Astrocyte (in vitro differentiated cells and primary cell): ENCODE results near the gene SLC38A9. TPM values are rescaled to one million over a fixed set of nuclear protein-coding genes. Genes with fewer than 3 reads are reported as not detected.

ENCODE experiments used
- DNase-seq: peaks from one replicate; pipeline ENCODE4 v3.0.0-alpha.2; 2010; ENCODE audit warnings: low read depth
- FAIRE-seq: peaks from 2 replicates; lab custom pipeline; 2011; peaks lifted over from hg19 to GRCh38; lab: Jason Lieb, UNC
- H2AFZ ChIP-seq: 2 replicates; pipeline ENCODE4 v1.6.0; 2012; ENCODE audit warnings: low read depth, low read length, inconsistent platforms
- H3K27ac ChIP-seq: 2 replicates; pipeline ENCODE4 v1.5.1; 2011; ENCODE audit warnings: low read depth, low read length, inconsistent platforms
- H3K27me3 ChIP-seq: 2 replicates; pipeline ENCODE4 v1.6.0; 2011; ENCODE audit warnings: low read length, inconsistent platforms; ENCODE audit not compliant: insufficient read depth
- H3K36me3 ChIP-seq: 2 replicates; pipeline ENCODE4 v1.5.1; 2011; ENCODE audit warnings: low read length, inconsistent platforms; ENCODE audit not compliant: insufficient read depth
- H3K4me1 ChIP-seq: 2 replicates; pipeline ENCODE4 v1.5.1; 2011; ENCODE audit warnings: low read length, inconsistent platforms; ENCODE audit not compliant: insufficient read depth
- H3K4me2 ChIP-seq: 2 replicates; pipeline ENCODE4 v1.6.0; 2012; ENCODE audit warnings: low read length, inconsistent platforms
- H3K4me3 ChIP-seq: 2 replicates; pipeline ENCODE4 v1.5.1; 2011; ENCODE audit warnings: low read depth, mild to moderate bottlenecking, low read length, inconsistent platforms; ENCODE audit not compliant: insufficient read depth
- H3K79me2 ChIP-seq: 2 replicates; pipeline ENCODE4 v1.6.0; 2012; ENCODE audit warnings: mild to moderate bottlenecking, low read length, inconsistent platforms; ENCODE audit not compliant: insufficient read depth
- H3K9ac ChIP-seq: 2 replicates; pipeline ENCODE4 v1.6.0; 2012; ENCODE audit warnings: mild to moderate bottlenecking, low read length, inconsistent platforms
- H3K9me3 ChIP-seq: 2 replicates; pipeline ENCODE4 v1.5.1; 2012; ENCODE audit warnings: low read depth, mild to moderate bottlenecking, low read length, inconsistent platforms; ENCODE audit not compliant: insufficient read depth
- H4K20me1 ChIP-seq: 2 replicates; pipeline ENCODE4 v1.6.0; 2012; ENCODE audit warnings: low read length, inconsistent platforms; ENCODE audit not compliant: insufficient read depth
- H3K27ac Mint-ChIP-seq: one replicate; pipeline ENCODE4 v1.8.0; 2021; ENCODE audit warnings: mild to moderate bottlenecking, mixed read lengths; ENCODE audit not compliant: unreplicated experiment
- H3K27me3 Mint-ChIP-seq: one replicate; pipeline ENCODE4 v1.8.0; 2021; ENCODE audit warnings: low read depth, mixed read lengths; ENCODE audit not compliant: unreplicated experiment
- H3K36me3 Mint-ChIP-seq: one replicate; pipeline ENCODE4 v1.8.0; 2021; ENCODE audit warnings: low read depth, mixed read lengths; ENCODE audit not compliant: unreplicated experiment
- H3K4me1 Mint-ChIP-seq: one replicate; pipeline ENCODE4 v1.8.0; 2021; ENCODE audit warnings: low read depth, mixed read lengths; ENCODE audit not compliant: unreplicated experiment
- H3K4me3 Mint-ChIP-seq: one replicate; pipeline ENCODE4 v1.8.0; 2021; ENCODE audit warnings: mild to moderate bottlenecking, moderate library complexity, mixed read lengths; ENCODE audit not compliant: unreplicated experiment
- H3K9me3 Mint-ChIP-seq: one replicate; pipeline ENCODE4 v1.8.0; 2021; ENCODE audit warnings: mild to moderate bottlenecking, mixed read lengths; ENCODE audit not compliant: unreplicated experiment
- CTCF ChIP-seq: IDR thresholded peaks from 2 replicates; pipeline ENCODE4 v1.5.1; 2011; ENCODE audit warnings: low read depth, mild to moderate bottlenecking, inconsistent platforms, low read length, moderate library complexity; ENCODE audit not compliant: insufficient read depth
- EZH2 ChIP-seq: IDR thresholded peaks from 2 replicates; pipeline ENCODE4 v1.6.1; 2012; ENCODE audit warnings: mild to moderate bottlenecking, low read length, inconsistent platforms; ENCODE audit not compliant: insufficient read depth
- total RNA-seq: library from RNA; stranded (reverse); gene quantifications from 2 replicates; pipeline ENCODE4 v1.2.1, GENCODE V29; 2021

SLC38A9 gene
- total RNA-seq, 1 donor from 2014 or later = 30.0 TPM

DNA sequence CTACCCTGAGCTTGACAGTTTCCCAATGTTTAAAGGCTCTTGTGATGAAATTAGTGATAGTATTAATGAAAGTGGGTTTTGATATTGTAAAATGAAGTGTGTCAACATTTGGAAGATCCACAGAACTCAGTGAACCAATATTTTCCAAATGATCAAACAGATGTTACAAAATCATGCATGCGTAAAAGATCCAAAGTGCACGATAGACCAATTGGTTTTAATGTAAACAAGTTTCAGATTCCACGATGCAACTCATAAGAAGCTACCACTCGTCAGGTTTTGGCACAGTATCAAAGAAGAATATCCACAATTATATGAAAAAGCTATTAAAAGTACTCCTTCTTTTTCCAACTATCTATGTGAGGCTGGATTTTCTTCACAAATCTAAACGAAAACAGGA, 82.3 kb downstream of the SLC38A9 start:
- no peaks in the 10 kb centered on the region for H3K36me3 ChIP-seq
- no peaks in the 10 kb centered on the region for H3K9me3 Mint-ChIP-seq
- no peak overlapping the region for H3K9ac ChIP-seq
- DNase-seq (no peak), FAIRE-seq (no peak)
- H3K9me3 ChIP-seq = no peaks in the 10 kb centered on the region
- H3K4me3 ChIP-seq = no peak overlapping the region
- peaks cover 13% of the 10 kb centered on the region for H3K4me1 Mint-ChIP-seq
- no peak overlapping the region for H3K27ac ChIP-seq
- H3K4me2 ChIP-seq = no peak overlapping the region
- no peaks in the 10 kb centered on the region for H3K27me3 Mint-ChIP-seq
- no peak overlapping the region for H3K27ac Mint-ChIP-seq
- peaks cover 2% of the 10 kb centered on the region for H3K36me3 Mint-ChIP-seq
- H2AFZ ChIP-seq = no peak overlapping the region
- no peaks in the 10 kb centered on the region for H3K79me2 ChIP-seq
- H3K4me1 ChIP-seq = peaks cover 7% of the 10 kb centered on the region
- TF ChIP-seq CTCF (no peak), EZH2 (no peak)
- no peaks in the 10 kb centered on the region for H4K20me1 ChIP-seq
- no peaks in the 10 kb centered on the region for H3K27me3 ChIP-seq
- no peak overlapping the region for H3K4me3 Mint-ChIP-seq

- Histone ChIP-seq H3K4me1 (no peaks in the 10 kb centered on the region), H2AFZ (no peak overlapping the region), H3K27me3 (no peaks in the 10 kb centered on the region), H3K4me2 (no peak overlapping the region), H3K9me3 (no peaks in the 10 kb centered on the region), H3K79me2 (no peaks in the 10 kb centered on the region), H3K9ac (no peak overlapping the region), H3K36me3 (no peaks in the 10 kb centered on the region), H3K27ac (no peak overlapping the region), H3K4me3 (no peak overlapping the region), H4K20me1 (no peaks in the 10 kb centered on the region)
- no peak for DNase-seq
- no peak for TF ChIP-seq EZH2
- TF ChIP-seq CTCF = no peak
- Mint-ChIP-seq H3K9me3 (no peaks in the 10 kb centered on the region), H3K4me3 (no peak overlapping the region), H3K4me1 (peaks cover 4% of the 10 kb centered on the region), H3K27me3 (no peaks in the 10 kb centered on the region), H3K36me3 (no peaks in the 10 kb centered on the region), H3K27ac (no peak overlapping the region)
- no peak for FAIRE-seq
Observed at GRCh38 chr5:55626790-55627189, 85.3 kb downstream of the SLC38A9 start.

GRCh38 chr5:55625913-55626312, 86.2 kb downstream of the SLC38A9 start:
- H3K27me3 Mint-ChIP-seq = no peaks in the 10 kb centered on the region
- no peak overlapping the region for H3K4me2 ChIP-seq
- H2AFZ ChIP-seq = no peak overlapping the region
- H3K27me3 ChIP-seq = no peaks in the 10 kb centered on the region
- H3K79me2 ChIP-seq = no peaks in the 10 kb centered on the region
- H3K4me1 Mint-ChIP-seq = peaks cover 4% of the 10 kb centered on the region
- DNase-seq = no peak
- no peak overlapping the region for H3K4me3 Mint-ChIP-seq
- H3K9me3 Mint-ChIP-seq = no peaks in the 10 kb centered on the region
- H3K27ac Mint-ChIP-seq = no peak overlapping the region
- no peaks in the 10 kb centered on the region for H3K36me3 ChIP-seq
- FAIRE-seq = no peak
- no peaks in the 10 kb centered on the region for H3K4me1 ChIP-seq
- H3K9me3 ChIP-seq = no peaks in the 10 kb centered on the region
- TF ChIP-seq EZH2 (no peak), CTCF (no peak)
- no peak overlapping the region for H3K9ac ChIP-seq
- H4K20me1 ChIP-seq = no peaks in the 10 kb centered on the region
- no peaks in the 10 kb centered on the region for H3K36me3 Mint-ChIP-seq
- H3K4me3 ChIP-seq = no peak overlapping the region
- H3K27ac ChIP-seq = no peak overlapping the region
